Smooth muscle cell of the coronary artery (primary cell): Measurements from ENCODE around the gene C11orf71. TPM values are rescaled to one million over a fixed set of nuclear protein-coding genes. Genes with fewer than 3 reads are reported as not detected.

Source experiments
- total RNA-seq: library from RNA; depleted of rRNA; stranded (reverse); fragments of >200 nt; gene quantifications from 2 replicates; pipeline ENCODE4 v1.2.3, GENCODE V29; 2014; ENCODE audit warnings: low replicate concordance

Gene C11orf71, protein sequence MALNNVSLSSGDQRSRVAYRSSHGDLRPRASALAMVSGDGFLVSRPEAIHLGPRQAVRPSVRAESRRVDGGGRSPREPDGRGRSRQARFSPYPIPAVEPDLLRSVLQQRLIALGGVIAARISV
- 6.8 and 8.3 TPM in 2 replicates for total RNA-seq

DNA sequence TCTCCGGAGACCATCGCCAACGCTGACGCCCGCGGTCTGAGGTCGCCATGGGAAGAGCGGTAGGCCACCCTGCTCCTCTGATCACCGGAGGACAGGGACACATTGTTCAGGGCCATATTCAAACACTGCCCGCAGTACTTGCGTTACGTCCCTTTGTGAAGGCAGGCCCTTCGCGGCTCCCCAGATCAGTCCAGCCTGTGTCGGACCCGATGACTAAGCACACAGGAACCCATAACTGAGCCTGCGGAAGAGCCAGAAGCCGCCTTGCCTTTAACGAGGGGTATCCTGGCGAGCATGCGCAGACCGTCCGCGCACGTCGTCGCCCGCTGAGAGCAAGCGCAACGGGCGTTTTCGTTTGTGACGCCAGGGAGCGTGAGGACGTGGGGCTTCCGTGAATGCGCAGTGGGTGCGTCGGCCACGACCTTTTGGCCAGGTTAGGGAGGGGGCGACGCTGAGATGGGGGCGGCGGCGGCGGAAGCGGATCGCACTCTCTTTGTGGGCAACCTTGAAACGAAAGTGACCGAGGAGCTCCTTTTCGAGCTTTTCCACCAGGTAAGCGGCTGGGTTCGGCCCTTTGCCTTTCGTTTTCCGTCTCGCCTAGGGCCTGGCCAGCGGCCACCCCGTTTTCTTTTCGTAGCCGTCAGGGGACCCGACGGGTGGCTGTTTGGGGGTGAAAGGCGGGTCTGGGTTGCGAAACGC is at the start of gene C11orf71, which contains the start of gene RBM7:
Gene C11orf71 (minus strand): TSS at position 296 of the 699 bp plus-strand sequence. CDS start 180 bp downstream, at position 116.
Gene RBM7 (plus strand): TSS at position 451 of the 699 bp plus-strand sequence. CDS start 6 bp downstream, at position 457.

DNA sequence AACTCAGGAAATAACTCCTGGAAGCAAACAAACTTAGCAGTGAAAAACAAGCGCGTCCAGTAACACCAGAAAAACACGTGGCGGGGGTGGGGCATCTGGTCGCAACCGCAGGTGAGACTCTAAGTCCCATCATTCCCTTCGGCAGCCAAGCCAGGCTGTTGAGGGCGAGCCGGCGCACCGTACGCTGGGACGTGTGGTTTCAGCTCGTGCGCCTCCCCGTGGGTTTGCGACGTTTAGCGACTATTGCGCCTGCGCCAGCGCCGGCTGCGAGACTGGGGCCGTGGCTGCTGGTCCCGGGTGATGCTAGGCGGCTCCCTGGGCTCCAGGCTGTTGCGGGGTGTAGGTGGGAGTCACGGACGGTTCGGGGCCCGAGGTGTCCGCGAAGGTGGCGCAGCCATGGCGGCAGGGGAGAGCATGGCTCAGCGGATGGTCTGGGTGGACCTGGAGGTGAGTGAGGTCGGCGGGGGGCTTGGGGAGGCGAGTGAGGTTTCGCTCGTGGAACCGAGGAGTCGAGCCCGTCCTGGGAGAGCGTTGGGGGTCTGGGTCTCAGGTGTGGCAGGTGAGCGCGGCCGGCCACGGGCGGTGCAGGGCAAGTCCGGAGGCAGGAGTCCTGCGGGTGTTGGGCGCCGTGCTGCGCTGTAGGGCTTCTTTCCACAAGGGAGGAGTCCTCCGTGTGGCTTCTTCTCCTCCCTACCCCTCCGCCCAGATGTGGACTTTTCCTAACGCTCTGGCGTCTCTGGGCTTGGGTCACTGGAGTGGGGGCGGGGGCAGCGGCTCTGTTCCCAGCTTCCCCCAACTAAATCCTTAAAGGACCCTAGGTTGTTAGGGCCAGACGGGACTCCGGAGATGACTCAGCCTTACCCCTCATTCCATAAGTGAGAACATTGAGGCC is 39.2 kb upstream of the C11orf71 start, which contains the start of gene REXO2:
Gene REXO2 (plus strand): TSS at position 239 of the 892 bp plus-strand sequence. CDS start 62 bp downstream, at position 301.

Other genes with a start within 250 kb of the C11orf71 start
- gene NNMT, start 104.1 kb downstream of the C11orf71 start, total RNA-seq, result 782 and 1,011 TPM in 2 replicates
- 71.7 and 74.3 TPM in 2 replicates for gene RBM7, start 155 bp upstream of the C11orf71 start, total RNA-seq
- 294 and 452 TPM in 2 replicates for gene REXO2, start 39.0 kb upstream of the C11orf71 start, total RNA-seq
- gene NXPE1, start 159.4 kb upstream of the C11orf71 start, total RNA-seq, result not detected in 2 replicates
- gene NXPE4, start 195.3 kb upstream of the C11orf71 start, total RNA-seq, result not detected in 2 replicates